ENCODE measurements around the gene RRP1.

RRP1 gene

GRCh38 chr21:43846430-43846829, 57.1 kb downstream of the RRP1 start:
- no peak for DNase-seq

GRCh38 chr21:43847301-43847700, 57.9 kb downstream of the RRP1 start:
- no peak for DNase-seq

GRCh38 chr21:43848771-43849170, 59.4 kb downstream of the RRP1 start:
- DNase-seq, result no peak

GRCh38 chr21:43849532-43850299, 60.3 kb downstream of the RRP1 start:
- DNase-seq, result no peak

- no peak for DNase-seq
Observed at GRCh38 chr21:43850728-43851295, 61.4 kb downstream of the RRP1 start.

- DNase-seq, result no peak
Observed at GRCh38 chr21:43851593-43851992, 62.2 kb downstream of the RRP1 start.

GRCh38 chr21:43853851-43854772, 64.7 kb downstream of the RRP1 start:
- no peak for DNase-seq

All from CD4-positive, alpha-beta T cell treated with Interleukin-6 for 4 hours (primary cell).